Glomerular visceral epithelial cell (primary cell): Measurements from ENCODE around the gene PDE7B.
A peak's percentile ranks its signal among the peaks of the same experiment; 100 is the strongest.

Experiments
- DNase-seq: peaks from one replicate; pipeline ENCODE4 v3.0.0-alpha.2; 2016; ENCODE audit errors: extremely low spot score

PDE7B gene

DNA sequence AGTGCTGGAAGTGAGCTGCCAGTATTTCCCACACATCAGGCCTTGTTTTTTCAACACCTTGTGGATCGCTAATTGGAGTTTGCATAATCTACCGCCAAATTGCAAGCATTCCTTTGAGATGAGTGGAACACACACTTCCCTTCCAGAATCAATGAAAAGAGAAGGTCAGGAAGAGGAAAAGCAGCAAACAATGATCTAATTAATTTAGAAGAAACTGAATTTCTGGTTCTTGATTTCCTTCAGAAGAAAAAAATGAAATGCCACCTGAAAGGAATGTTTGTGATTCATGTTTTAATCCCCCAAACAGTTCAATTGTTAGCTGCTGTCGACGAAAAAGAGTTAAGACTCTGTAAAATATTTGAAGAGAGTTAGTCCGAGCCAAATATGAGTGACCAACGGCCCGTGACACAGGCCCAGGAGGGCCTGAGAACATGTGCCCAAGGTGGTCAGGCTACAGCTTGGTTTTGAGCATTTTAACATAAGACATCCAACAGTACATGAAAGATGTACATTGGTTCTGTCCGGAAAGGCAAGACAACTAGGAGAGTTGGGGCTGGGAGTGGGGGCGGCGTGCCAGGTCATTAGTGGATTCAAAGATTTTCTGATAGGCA is 216.3 kb downstream of the PDE7B start:
- peak; percentile 92 for DNase-seq

DNA sequence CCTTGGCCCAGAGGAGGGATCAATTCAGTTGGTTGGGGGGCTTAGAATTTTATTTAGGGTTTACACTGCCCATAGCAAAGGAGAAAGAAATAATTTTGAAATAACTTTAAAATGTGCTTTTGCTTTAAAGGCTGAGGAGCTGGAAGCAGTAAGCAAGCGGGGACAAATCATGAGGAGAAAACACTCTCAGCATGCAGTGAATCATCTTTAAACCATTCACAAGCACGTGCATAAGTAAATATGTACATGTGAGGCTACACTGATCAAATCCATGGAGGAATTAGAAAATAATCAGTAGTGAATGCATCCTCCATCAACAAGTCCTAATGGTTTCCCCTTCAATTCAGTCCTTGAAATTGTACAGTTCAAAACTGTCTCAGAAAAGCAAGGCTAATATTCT is 217.6 kb downstream of the PDE7B start:
- DNase-seq: peak; percentile 49

DNA sequence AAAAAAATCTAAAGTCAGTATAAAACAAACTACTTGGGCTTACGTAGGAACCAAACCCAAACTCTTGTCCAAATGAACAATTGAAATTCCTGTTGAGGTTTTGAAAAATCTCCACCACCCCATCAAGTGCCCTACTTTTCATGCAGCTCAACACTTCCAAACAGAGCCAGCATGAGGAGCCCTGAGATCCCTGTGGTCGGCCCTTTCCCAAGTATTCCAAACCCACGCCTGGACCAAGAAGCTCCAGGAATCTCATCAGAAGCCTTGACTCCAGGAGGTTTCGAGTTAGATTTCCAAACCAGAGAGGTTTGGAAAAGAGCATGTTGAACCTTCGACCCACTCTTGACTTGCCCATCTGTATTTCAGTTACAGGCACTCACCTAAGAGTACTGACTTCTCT is 219.3 kb downstream of the PDE7B start:
- DNase-seq: no peak

DNA sequence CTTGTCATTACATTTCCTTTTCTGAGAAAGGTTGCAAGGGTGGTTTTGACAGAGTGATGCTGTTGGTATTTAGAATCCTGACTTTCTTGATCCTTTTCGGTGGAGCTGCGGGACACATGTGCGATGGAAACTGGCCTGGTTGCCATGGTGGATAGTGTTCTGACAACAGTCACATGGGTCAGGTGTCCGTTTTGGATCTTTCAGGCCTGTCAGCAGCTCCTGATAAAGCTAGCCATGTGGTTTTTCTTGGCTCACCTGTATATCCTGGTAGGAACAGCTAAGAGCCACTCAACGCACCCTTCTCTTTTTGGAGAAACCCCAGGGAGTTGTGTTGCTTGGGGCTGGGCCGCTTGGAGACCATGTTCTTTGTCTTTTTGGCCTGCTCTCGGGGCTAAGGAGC is 221.2 kb downstream of the PDE7B start:
- DNase-seq: no peak

DNA sequence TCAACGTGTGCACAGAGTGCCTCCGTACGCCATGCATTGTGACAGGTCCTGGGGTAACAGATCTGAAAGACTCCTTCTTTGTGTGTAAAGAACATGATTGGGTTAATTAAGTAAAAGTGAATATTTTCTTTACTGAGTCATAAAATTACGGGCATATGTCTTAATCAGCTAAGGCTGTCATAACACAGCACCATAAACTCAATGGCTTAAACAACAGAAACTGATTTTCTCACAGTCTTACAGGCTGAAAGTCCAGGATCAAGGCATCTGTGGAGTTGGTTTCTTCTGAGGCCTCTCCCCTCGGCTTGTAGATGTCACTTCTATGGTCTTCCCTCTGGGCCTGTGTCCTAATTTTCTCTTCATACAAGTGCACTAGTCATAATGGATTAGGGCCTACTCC is 221.7 kb downstream of the PDE7B start:
- no peak for DNase-seq

GRCh38 chr6:136076496-136076895 is 225.0 kb downstream of the PDE7B start:
- DNase-seq: no peak

DNA sequence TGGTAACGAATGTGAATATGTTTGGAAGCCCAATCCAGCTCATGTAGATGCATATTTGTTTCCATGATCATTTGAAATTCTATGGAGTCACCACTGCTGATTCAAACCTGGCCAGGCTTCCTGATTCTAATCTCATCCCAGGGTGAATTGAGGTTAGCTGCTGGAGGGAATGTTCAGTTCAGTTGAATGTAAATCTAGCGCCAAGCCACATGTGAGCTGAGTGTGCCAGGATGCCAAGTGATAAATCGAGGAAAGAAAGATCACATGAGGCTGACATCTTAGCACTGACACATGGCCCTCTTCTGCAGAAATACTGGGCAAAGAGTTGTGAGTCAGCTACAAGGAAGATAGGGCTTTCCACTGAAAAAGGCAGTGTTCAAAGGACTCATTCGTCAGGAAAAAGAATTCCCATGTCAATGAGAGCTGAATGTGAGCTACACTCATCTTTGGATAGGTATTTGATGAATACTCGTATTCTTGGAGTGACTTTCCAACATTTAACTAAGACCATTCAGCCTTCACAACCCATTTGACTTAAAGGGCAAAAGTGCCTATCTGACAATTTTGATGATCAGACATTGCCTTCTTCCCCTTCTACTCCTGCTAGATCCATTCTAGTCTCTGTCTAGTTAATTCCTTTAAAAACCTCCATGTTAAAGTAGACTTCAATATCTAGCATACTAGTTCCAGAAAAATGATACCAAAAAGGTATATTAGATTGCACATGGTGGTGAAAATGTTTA is 226.5 kb downstream of the PDE7B start:
- DNase-seq: no peak

GRCh38 chr6:136079701-136080565 is 228.4 kb downstream of the PDE7B start:
- DNase-seq: no peak

DNA sequence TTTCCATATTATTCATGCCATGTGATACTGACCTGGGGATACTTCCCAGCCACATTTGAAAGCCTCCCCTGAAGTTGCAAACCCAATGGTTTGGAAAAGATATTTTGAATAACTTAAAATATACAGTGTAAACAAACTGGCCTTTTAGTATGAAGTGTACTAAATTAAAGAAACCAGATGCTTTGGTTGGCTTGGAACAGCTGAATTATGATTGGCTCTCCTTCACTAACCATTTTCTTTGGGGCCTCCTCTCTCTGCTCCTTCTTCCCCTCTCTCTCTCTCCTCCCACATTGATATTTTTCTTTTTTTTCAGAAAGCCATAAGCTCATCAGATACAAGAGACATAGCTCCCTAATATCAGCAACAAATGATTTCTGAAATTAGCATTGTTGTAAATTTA is 232.0 kb downstream of the PDE7B start:
- DNase-seq: no peak

- DNase-seq: no peak
These were observed 232.9 kb downstream of the PDE7B start for GRCh38 chr6:136084403-136084802.

DNA sequence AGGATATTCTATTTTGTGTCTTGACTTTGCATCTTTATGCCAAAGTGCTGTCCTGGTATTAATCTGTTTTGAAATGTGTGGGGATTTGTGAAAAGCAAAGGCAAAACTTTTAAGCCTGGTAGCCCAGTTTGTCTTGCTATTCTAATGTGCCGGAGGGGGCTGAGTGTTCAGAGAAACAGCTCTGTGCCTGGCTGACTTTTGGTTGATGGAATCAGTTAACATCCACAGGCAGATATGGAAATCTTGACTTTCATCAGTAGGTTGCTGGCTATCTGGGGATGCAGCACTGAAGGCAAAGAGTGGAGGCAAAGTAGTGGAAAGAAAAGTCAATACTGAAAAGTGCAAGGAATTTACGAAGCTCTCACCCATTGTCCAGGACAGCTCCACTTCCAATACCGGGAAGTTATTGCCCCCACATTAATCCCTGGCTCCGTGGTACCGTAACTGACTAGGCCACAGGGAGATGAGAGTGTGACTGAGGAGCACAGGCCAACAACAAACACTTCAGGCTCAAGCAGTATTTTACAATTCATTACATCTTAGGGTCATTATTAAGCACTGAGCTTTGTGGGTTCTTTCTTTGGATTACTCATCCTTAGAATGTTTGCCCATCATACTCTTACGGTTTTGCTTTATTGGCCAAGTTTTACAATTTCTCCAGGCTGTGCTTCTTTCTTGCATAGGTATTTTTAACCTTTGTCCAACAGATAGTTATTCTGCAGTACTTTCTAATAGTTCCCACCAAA is 234.0 kb downstream of the PDE7B start:
- DNase-seq: peak; percentile 13

- DNase-seq: no peak
These were observed 235.2 kb downstream of the PDE7B start for GRCh38 chr6:136086686-136087085.

DNA sequence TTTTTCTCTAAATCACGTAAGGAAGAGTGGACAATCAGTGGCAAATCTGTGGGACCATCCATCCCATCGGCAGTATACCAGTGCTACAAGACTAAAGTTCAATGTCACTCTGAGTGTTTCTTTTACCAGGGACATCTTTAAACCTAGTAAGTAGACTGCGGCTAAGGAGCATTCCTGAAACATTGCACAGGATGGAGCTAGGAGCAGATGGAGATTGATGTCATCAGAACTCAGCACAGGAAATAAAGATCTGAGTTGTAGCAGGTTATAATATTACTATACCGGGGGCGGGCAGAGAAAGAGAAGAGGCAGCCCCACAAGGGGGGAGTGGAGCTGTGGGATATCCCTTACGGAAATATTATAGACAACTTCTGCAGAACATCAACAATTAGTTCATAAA is 236.5 kb downstream of the PDE7B start:
- DNase-seq: no peak

GRCh38 chr6:136088693-136089092 is 237.2 kb downstream of the PDE7B start:
- no peak for DNase-seq

- no peak for DNase-seq
These were observed 238.4 kb downstream of the PDE7B start for GRCh38 chr6:136089876-136090275.

DNA sequence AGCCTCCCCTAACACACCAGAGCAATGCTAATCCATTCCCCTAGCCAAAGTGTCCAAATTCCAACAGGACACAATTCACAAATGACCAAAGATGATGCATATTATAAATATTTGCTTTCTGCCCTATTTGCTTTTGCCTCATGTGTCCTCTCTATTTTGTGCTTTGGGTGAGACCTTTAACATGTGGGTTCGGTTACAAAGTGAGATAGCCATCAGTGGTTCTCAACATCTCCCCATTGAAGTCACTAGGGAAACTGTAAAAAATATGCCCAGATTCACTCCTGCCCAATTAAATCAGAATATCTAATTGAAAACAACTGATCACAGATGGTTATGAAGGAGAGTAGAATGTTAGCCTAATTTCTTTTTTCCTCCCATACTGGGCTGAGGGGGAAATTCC is 239.4 kb downstream of the PDE7B start:
- no peak for DNase-seq

GRCh38 chr6:136092897-136093296 is 241.4 kb downstream of the PDE7B start:
- DNase-seq: no peak

DNA sequence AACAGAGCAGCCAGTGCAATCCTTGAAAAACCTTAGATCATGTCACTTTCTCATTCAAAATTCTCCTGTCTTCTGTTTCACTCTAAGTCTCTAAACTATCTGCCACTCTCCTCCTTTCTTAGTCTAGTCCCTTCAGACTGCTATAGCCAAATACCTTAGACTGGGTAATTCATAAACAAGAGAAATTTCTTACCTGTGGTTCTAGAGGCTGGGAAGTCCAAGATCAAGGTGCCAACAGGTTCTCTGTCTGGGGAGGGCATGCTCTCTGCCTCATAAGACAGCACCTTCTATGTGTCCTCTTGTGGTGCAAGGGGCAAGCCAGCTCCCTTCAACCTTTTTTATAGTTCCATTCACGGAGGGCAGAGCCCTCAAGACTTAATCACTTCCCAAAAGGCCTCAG is 242.3 kb downstream of the PDE7B start:
- no peak for DNase-seq

DNA sequence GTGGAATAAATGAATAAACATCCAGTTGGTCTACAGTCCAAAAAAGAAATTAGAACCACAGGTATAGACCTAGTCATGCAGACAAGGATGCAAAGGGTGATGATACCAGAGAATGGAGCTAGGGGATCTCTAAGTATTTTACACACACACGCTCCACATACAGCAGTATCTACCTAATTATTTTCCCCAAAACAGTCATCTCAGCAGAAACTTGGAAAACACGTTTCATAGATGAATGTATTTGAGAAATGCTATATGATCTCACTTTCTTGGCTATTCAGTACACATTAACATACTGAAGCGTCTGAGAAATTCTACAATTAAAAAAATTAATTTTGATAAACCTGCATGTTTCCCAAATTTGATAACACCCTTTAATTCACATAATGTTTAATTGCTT is 243.3 kb downstream of the PDE7B start:
- DNase-seq: no peak

GRCh38 chr6:136095986-136096385 is 244.5 kb downstream of the PDE7B start:
- DNase-seq: no peak

DNA sequence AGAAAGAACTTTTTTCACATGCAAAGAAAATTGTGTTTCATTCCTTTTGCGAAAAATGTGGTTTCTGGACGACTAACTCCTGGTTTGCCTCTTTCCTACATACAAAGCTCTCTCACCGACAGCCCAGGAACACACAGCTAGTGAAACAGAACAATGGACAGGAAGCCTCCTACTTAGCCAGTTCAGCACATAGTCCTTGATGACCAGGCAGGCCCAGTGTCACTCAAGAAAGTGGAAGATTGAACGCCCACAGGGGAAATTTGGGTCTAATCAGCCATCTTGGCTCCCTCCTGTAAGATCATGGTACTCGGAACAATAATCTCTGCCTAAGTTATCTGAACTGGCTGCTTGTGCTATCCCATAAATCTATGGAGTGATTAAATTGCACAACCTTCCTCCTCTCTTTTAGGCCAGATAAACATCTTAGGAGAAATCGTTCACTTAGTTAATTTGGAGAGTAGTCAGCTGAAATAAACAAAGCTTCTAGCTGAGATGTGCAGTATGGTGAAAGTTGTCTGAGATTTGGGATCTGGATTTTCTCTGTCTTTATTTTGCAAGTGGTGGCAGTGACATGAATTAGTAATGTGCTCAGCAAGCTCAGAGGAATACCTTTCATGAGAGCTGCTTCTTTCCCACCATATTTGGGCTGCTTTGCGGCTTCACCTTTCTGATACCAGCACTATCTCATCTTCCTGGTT is 251.6 kb downstream of the PDE7B start:
- no peak for DNase-seq
